Stimulated activated CD4-positive, alpha-beta T cell treated with anti-CD3 and anti-CD28 coated beads, Interleukin-12 subunit alpha, Interleukin-12 subunit beta, amount 100 ng/mL, for 4 hours (primary cell): Measurements from ENCODE around the gene MMEL1.
"Not testable (repeated sequence)": the region's sequence is repeated elsewhere in the genome, so short reads cannot be mapped to it uniquely, and the experiment has no call there.

ENCODE experiments used
- DNase-seq: peaks from one replicate; pipeline ENCODE4 v3.0.0-alpha.2; 2020

Gene MMEL1

GRCh38 chr1:2571348-2571747 is 61.5 kb downstream of the MMEL1 start:
- no peak for DNase-seq

DNA sequence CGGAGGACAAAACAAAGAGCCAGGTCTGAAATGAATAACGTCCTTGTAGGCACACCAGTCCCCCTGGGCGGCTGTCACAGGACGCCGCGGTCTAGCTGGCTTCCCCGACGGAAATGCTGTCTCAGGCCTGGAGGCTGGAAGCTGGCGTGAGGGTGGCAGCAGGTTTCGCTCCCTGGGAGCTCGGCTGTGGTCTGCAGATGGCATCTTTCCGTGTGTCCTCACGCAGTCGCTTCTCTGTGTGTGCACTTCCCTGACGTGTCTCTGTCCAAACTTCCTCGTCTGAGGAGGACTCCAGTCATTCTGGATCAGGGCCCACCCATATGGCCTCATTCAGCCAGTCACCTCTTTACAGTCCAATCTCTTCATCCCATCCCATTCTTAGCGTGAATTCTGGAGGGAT is 62.5 kb downstream of the MMEL1 start:
- DNase-seq = no peak

- DNase-seq = not testable (repeated sequence)
These were observed 63.1 kb downstream of the MMEL1 start for GRCh38 chr1:2569703-2570102.

DNA sequence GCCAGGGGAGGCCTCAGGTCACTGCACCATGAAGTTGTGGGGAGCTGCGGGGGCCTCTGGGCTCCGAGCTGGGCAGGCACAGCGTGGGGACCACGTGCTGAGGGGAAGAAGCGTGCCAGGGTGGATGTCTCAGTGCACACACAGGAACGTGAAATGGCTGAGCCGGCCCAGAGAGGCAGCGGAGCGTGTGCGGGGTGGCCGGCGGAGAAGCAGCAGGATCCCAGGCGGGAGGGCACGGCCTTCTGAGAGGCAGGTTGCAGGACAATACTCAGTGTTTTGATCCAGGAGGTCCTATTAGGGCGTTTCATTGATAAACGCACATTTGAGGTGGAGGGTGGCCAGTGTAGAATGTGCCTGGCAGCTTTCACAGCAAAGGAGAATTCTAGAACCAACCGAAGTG is 63.8 kb downstream of the MMEL1 start:
- DNase-seq = no peak

GRCh38 chr1:2568187-2568816 is 64.5 kb downstream of the MMEL1 start:
- DNase-seq = not testable (repeated sequence)

- DNase-seq = no peak
These were observed 65.6 kb downstream of the MMEL1 start for GRCh38 chr1:2567083-2567679.

- DNase-seq = no peak
These were observed 66.4 kb downstream of the MMEL1 start for GRCh38 chr1:2566101-2567045.

DNA sequence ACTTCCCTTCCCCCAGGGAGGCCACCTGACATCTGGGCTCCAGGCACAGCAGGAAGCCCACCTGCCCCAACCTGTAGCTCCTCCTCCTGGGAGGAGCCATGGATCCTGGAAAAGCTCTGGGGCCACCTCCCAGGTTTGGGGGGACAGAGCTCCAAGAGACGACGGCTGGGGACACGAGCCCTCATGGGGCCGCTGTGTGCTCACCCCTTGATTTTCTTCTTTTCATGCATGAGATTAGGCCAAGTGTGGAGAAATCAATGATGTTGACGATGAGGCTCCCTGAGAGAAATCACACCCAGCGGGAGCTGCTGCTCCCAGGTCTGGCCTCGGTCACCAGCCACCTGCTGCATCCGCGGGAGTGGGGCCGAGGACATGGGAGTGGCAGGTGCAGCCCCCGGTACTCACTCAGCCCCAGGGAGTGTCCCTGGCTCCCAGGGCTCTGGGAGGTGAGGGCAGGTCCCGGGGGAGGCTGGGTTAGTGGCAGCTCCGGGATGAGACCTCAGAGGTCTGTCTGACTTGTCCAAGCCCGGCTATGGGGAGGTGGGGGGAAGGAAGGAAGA is 67.9 kb downstream of the MMEL1 start:
- no peak for DNase-seq

GRCh38 chr1:2564006-2564814 is 68.6 kb downstream of the MMEL1 start:
- no peak for DNase-seq

DNA sequence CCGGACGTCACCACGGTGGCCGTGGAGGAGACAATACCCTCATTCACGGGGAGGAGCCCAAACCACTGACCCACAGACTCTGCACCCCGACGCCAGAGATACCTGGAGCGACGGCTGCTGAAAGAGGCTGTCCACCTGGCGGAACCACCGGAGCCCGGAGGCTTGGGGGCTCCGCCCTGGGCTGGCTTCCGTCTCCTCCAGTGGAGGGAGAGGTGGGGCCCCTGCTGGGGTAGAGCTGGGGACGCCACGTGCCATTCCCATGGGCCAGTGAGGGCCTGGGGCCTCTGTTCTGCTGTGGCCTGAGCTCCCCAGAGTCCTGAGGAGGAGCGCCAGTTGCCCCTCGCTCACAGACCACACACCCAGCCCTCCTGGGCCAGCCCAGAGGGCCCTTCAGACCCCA is 69.6 kb downstream of the MMEL1 start:
- DNase-seq = no peak

GRCh38 chr1:2561898-2562895 is 70.6 kb downstream of the MMEL1 start:
- DNase-seq = no peak

DNA sequence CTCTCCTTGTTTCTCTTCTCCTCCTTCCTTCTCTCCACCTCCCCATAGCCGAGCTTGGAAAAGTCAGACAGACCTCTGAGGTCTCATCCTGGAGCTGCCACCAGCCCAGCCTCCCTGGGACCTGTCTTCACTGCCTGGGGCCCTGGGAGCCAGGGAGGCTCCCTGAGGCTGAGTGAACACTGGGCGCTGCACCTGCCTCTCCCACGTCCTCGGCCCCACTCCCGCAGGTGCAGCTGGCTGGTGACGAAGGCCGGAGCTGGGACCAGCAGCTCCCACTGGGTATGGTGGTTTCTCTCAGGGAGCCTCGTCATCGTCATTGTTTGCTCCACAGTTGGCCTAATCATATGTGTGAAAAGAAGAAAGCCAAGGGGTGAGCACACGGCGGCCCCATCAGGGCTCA is 71.4 kb downstream of the MMEL1 start:
- no peak for DNase-seq

DNA sequence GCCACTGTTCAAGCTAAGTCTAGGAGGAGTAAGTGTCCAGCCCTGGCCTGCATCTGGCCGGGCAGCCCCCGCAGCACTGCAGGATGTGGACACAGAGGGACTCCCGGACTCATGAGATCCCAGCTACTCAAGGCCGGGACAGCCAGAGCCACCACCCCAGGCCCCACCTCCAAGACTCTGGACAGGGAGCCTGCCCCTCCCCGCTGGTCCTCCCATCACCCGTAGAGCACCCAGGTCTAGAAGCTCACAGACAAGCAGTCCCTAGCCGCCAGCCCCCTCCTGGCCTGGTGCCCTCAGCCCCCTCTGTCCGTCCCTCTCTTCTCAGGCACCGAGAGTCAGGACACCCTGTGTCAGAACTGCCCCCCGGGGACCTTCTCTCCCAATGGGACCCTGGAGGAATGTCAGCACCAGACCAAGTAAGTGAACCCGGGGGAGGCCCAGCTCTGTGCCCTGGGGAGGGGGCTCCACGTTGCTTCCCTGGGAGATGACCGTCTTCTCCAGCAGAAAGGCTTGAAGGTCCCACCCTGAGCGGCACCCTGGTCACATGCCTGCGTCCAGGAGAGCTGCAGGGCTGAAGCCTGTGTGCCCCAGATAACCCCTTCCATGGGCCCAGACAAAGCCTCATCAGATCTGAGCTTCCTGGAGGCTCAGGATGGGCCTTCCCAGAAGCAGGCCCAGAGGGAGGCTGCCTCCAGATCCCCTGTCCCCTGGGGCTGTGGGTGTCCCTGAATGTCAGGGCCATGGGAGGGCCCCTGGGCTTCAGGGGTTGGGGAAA is 72.3 kb downstream of the MMEL1 start:
- no peak for DNase-seq

GRCh38 chr1:2559509-2560298 is 73.1 kb downstream of the MMEL1 start:
- DNase-seq = no peak

DNA sequence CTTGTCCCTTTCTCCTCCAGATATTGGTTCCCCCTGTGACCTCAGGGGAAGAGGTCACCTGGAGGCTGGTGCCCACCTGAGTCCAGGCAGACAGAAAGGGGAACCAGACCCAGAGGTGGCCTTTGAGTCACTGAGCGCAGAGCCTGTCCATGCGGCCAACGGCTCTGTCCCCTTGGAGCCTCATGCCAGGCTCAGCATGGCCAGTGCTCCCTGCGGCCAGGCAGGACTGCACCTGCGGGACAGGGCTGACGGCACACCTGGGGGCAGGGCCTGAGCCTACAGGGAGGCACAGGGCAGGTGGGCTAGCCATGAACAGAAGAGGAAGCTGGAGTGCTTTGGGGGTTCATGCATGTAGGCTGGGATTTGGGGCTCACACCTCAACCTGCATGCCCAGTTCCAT is 74.0 kb downstream of the MMEL1 start:
- no peak for DNase-seq

DNA sequence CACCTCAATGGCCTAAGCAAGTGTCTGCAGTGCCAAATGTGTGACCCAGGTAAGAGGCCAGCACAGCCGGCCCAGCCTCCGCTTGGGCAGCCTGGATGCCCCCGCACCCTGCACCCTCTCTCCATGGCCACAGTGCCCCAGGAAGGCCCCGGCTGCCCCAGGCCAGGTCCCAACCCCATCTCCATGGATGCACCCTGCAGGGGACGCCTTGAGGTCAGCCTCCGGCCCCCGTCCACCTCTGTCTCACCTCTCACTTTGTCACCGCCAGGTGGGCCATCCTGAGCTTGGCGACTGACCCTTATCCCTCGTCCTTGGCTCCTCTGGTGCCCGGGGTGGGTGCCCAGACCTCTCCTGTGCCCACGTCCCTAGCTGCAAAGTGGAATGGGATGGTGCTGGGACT is 74.4 kb downstream of the MMEL1 start:
- DNase-seq = no peak

GRCh38 chr1:2557482-2558400 is 75.1 kb downstream of the MMEL1 start:
- no peak for DNase-seq

DNA sequence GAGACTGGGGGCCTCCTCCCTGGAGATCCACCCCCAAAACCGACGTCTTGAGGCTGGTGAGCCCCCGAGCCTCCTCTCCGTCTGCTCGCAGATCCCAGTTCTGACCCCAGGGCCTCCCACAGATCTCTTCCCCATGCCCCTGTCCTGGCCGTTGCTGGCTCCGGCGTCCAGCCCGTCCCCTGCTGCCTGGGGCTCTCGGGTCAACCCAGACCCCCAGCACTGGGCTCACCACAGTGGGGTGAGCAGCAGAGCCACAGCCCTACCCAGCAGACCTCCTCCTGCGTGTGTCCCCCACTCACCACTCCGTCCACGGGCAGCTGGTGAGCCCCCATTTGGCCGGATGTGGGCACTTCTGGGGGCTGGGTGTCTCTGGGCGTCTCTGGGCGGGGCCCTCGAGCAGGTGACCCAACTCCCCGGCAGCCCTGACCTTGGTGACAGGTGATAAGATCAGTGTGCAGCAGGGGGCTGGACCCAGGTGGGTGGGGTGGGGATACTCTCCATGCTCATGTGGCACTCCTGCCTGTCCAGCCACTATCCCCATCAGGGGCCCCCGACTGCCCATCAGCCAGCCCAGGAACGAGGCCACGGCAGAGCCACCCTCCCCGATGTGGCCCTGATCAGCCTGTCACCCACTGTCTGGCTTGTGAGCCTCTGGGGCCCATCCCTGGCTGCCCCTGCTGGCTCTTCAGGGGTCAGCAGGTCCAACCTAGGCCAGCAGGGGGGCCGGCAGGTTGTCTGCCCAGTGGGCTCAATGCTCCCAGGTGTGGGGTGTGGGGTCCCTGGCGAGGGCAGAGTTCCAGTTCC is 75.9 kb downstream of the MMEL1 start:
- peak; percentile 26 for DNase-seq
